Esophagus squamous epithelium (tissue), 4 donors: ENCODE measurements around the gene NCOA7.

Experiments used
- POLR2A ChIP-seq, 4 donors: fragments of 450-650 bp; IDR thresholded peaks; one replicate each; pipeline ENCODE4 v1.6.1; 2017; ENCODE audit warnings: antibody characterized with exemption in 4 of 4, mild to moderate bottlenecking in 4 of 4, moderate library complexity in 3 of 4
- TF ChIP-seq, protein P1 (sequence below), 6 experiments: fragments of 450-650 bp in 4 of 6; fragments of 200-600 bp in 2 of 6; sonication (generic) in 2 of 6; IDR thresholded peaks; one replicate each; pipeline ENCODE4 v1.5.1; 2016 to 2019; ENCODE audit warnings: antibody characterized with exemption in 6 of 6, mild to moderate bottlenecking in 4 of 6, moderate library complexity in 4 of 6

DNA sequence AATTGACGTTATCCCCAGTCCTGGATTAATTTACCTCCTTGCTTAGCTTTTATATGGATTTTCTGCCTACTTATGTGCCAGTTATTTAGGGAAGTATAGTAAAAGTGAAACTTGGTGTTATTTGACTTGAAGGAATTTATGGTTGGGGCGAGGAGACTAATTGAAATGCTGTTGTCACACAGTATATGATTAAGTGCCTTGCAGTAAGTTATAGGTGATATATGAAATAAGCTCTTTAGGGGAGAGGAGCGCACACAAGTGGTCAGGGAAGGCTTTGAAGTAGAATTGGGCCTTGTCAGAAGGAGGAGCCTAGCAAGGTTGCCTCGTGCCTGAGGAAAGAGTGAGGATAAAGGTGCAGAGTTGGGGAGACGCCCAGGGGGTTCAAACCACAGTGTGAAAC, 20.5 kb downstream of the NCOA7 start:
- no peak for TF ChIP-seq POLR2A (IDR thresholded peaks at IDR 0.05)
- TF ChIP-seq, protein P1, sequence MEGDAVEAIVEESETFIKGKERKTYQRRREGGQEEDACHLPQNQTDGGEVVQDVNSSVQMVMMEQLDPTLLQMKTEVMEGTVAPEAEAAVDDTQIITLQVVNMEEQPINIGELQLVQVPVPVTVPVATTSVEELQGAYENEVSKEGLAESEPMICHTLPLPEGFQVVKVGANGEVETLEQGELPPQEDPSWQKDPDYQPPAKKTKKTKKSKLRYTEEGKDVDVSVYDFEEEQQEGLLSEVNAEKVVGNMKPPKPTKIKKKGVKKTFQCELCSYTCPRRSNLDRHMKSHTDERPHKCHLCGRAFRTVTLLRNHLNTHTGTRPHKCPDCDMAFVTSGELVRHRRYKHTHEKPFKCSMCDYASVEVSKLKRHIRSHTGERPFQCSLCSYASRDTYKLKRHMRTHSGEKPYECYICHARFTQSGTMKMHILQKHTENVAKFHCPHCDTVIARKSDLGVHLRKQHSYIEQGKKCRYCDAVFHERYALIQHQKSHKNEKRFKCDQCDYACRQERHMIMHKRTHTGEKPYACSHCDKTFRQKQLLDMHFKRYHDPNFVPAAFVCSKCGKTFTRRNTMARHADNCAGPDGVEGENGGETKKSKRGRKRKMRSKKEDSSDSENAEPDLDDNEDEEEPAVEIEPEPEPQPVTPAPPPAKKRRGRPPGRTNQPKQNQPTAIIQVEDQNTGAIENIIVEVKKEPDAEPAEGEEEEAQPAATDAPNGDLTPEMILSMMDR (IDR thresholded peaks at IDR 0.05): no peak
